ENCODE measurements around the gene WFIKKN1.

WFIKKN1 gene

DNA sequence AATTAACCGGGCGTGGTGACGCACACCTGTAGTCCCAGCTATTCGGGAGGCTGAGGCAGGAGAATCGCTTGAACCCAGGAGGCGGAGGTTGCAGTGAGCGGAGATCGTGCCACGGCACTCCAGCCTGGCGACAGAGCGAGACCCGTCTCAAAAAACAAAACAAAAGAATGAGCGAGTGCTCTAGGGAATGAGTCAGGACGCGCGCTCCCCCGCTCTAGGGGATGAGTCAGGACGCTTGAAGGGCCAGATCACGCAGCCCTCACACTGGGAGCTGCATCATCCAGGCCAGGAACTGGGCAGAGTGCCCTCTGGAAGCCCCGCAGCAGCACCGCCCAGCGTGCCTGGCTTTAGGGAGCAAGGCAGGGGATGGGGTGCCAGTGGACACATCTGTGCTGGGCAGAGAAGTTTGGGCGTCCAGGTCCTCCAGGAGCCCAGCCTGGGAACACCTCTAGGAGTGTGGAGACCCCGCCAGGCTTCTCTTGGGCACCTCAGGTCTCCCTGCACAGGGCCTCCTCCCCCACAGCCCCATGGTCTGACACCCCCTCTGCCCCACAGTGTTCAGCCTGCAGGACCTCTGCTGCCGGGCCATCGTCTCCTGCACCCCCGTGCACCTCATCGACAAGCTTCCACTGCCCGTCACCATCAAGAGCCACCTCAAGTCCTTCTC lies 3.9 kb upstream of the WFIKKN1 start:
- DNase-seq (ENCODE audit: insufficient read length): no peak
- TF ChIP-seq POLR2AphosphoS5 (IDR thresholded peaks at IDR 0.05; ENCODE audit: low read depth, low read length): no peak
- no peak for TF ChIP-seq POLR2A (IDR thresholded peaks at IDR 0.05; ENCODE audit: low read depth, low read length)
- no peak for TF ChIP-seq TAF1 (IDR thresholded peaks at IDR 0.05; ENCODE audit: borderline replicate concordance, low read depth, low read length)
- no peak for FAIRE-seq

- FAIRE-seq (no peak), DNase-seq (ENCODE audit: insufficient read length) (no peak)
- no peak for TF ChIP-seq TAF1 (IDR thresholded peaks at IDR 0.05; ENCODE audit: borderline replicate concordance, low read depth, low read length)
- no peak for TF ChIP-seq POLR2A (IDR thresholded peaks at IDR 0.05; ENCODE audit: low read depth, low read length)
- no peak for TF ChIP-seq POLR2AphosphoS5 (IDR thresholded peaks at IDR 0.05; ENCODE audit: low read depth, low read length)
These were observed 3.1 kb upstream of the WFIKKN1 start for GRCh38 chr16:627454-628239.

GRCh38 chr16:628321-629061 lies 2.3 kb upstream of the WFIKKN1 start:
- FAIRE-seq (no peak), DNase-seq (ENCODE audit: insufficient read length) (no peak)
- TF ChIP-seq POLR2AphosphoS5 (IDR thresholded peaks at IDR 0.05; ENCODE audit: low read depth, low read length) (no peak), POLR2A (IDR thresholded peaks at IDR 0.05; ENCODE audit: low read depth, low read length) (no peak), TAF1 (IDR thresholded peaks at IDR 0.05; ENCODE audit: borderline replicate concordance, low read depth, low read length) (no peak)

DNA sequence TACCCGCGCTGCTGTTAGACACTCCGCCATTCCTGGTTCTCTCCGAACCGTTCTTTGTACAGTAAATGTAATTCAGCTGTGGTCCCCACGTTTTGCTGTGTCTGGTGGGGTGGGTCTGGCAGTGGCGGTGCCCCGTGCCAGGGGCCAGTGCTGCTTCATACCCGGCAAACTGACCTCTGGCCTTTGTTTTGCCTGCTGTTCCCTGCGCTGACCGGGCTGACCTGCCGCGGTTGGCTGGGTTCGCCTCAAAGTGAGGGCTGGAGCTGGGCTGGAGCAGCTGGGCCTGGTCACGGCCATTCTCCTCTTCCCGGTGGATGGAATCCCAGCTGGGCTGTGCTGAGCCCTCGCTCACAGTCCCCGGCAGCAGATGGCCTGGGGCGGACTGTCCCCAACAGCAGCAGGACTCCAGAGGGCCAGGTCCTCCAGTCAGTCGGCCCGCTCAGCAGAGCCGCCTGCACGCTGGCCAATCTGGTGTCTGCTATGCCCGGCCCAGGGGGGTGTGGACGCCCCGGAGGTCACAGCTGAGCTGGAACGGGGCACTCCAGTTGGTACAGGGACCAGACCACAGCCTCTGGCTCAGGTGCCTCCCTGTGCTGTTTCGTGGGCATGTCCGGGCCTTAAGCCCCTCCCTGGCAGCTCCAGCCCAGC lies 1.5 kb upstream of the WFIKKN1 start:
- DNase-seq (ENCODE audit: insufficient read length): no peak
- no peak for FAIRE-seq
- no peak for TF ChIP-seq POLR2A (IDR thresholded peaks at IDR 0.05; ENCODE audit: low read depth, low read length)
- TF ChIP-seq POLR2AphosphoS5 (IDR thresholded peaks at IDR 0.05; ENCODE audit: low read depth, low read length): no peak
- no peak for TF ChIP-seq TAF1 (IDR thresholded peaks at IDR 0.05; ENCODE audit: borderline replicate concordance, low read depth, low read length)

DNA sequence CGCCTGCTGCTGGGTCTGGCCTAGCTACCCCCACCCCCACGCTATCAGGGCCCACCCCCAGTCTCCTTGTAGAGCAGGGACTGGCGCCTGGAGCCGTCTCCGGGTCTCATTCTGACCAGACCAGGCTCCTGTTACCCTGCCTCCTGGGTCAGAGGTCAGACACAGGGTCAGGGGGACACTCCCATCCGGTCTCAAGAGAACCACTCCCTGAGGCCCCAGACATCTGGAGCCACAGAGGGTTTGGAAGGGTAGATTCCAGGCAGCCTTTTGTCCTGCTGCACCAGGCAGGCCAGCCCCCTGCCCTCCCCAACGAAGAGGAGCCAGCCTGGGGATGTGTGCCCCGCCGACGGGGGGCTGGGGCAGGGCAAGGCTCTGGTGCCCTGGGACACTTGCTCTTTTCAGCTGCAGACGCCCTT lies 944 bp upstream of the WFIKKN1 start:
- no peak for FAIRE-seq
- no peak for DNase-seq (ENCODE audit: insufficient read length)
- TF ChIP-seq POLR2AphosphoS5 (IDR thresholded peaks at IDR 0.05; ENCODE audit: low read depth, low read length) (no peak), TAF1 (IDR thresholded peaks at IDR 0.05; ENCODE audit: borderline replicate concordance, low read depth, low read length) (no peak)

DNA sequence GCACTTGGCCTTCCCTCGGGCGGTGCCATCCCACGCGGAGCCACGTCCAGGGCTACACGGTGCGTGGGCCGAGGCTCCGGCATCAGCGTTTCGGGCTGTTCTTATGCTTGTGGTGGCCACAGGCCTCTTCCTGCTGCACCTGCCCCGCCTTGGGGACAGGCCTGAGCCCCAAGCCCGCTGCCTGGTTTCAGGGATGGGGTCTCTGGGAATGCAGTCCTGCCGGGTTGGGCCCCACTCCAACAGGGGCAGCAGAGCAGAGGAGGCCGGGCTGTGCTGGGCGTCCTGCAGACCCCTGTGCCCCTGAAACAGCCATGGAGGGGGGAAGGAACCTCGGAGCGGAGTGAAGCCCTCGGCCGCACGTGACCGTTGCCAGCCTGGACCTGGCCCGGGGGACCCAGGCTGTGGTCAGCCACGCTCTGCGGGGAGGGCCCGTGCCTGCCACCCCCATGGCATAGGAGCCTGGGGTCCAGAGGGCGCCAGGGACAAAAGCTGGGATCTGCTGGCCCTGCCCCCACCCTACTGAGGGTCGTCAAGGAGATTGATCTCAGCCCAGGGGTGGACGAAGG lies 453 bp upstream of the WFIKKN1 start:
- no peak for FAIRE-seq
- TF ChIP-seq POLR2AphosphoS5 (IDR thresholded peaks at IDR 0.05; ENCODE audit: low read depth, low read length) (no peak), TAF1 (IDR thresholded peaks at IDR 0.05; ENCODE audit: borderline replicate concordance, low read depth, low read length) (no peak), POLR2A (IDR thresholded peaks at IDR 0.05; ENCODE audit: low read depth, low read length) (no peak)
- no peak for DNase-seq (ENCODE audit: insufficient read length)

DNA sequence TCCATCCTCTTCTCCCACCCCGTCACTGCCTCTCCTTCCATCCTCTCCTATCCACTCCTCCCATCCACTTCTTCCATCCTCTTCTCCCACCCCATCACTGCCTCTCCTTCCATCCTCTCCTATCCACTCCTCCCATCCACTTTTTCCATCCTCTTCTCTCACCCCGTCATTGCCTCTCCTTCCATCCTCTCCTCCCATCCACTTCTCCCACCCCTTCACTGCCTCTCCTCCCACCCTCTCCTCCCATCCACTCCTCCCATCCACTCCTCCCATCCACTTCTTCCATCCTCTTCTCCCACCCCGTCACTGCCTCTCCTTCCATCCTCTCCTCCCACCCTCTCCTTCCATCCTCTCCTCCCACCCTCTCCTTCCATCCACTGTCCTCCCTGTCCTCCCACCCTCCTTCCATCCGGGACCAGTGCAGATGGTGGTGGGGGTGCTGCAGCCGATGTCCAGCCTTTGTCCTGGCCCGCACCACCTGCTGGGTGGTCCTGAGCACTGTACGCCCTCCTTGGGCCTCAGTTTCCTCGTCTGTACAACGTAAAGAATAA lies 1.1 kb downstream of the WFIKKN1 start:
- no peak for FAIRE-seq
- TF ChIP-seq POLR2AphosphoS5 (IDR thresholded peaks at IDR 0.05; ENCODE audit: low read depth, low read length): no peak
- no peak for TF ChIP-seq TAF1 (IDR thresholded peaks at IDR 0.05; ENCODE audit: borderline replicate concordance, low read depth, low read length)
- no peak for TF ChIP-seq POLR2A (IDR thresholded peaks at IDR 0.05; ENCODE audit: low read depth, low read length)
- DNase-seq (ENCODE audit: insufficient read length): no peak

- DNase-seq (ENCODE audit: insufficient read length) (no peak), FAIRE-seq (no peak)
- TF ChIP-seq POLR2A (IDR thresholded peaks at IDR 0.05; ENCODE audit: low read depth, low read length): no peak
- TF ChIP-seq POLR2AphosphoS5 (IDR thresholded peaks at IDR 0.05; ENCODE audit: low read depth, low read length): no peak
- TF ChIP-seq TAF1 (IDR thresholded peaks at IDR 0.05; ENCODE audit: borderline replicate concordance, low read depth, low read length): no peak
These were observed 1.9 kb downstream of the WFIKKN1 start for GRCh38 chr16:632486-633335.

DNA sequence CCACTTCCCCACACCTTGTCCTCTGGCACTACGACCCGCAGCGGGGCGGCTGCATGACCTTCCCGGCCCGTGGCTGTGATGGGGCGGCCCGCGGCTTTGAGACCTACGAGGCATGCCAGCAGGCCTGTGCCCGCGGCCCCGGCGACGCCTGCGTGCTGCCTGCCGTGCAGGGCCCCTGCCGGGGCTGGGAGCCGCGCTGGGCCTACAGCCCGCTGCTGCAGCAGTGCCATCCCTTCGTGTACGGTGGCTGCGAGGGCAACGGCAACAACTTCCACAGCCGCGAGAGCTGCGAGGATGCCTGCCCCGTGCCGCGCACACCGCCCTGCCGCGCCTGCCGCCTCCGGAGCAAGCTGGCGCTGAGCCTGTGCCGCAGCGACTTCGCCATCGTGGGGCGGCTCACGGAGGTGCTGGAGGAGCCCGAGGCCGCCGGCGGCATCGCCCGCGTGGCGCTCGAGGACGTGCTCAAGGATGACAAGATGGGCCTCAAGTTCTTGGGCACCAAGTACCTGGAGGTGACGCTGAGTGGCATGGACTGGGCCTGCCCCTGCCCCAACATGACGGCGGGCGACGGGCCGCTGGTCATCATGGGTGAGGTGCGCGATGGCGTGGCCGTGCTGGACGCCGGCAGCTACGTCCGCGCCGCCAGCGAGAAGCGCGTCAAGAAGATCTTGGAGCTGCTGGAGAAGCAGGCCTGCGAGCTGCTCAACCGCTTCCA lies 2.7 kb downstream of the WFIKKN1 start:
- no peak for TF ChIP-seq POLR2A (IDR thresholded peaks at IDR 0.05; ENCODE audit: low read depth, low read length)
- TF ChIP-seq TAF1 (IDR thresholded peaks at IDR 0.05; ENCODE audit: borderline replicate concordance, low read depth, low read length): no peak
- TF ChIP-seq POLR2AphosphoS5 (IDR thresholded peaks at IDR 0.05; ENCODE audit: low read depth, low read length): no peak
- FAIRE-seq: no peak
- DNase-seq (ENCODE audit: insufficient read length): no peak
